Sigmoid colon (tissue), 7 donors: ENCODE data around the gene WDR93. TPM values are rescaled to one million over a fixed set of nuclear protein-coding genes. Genes with fewer than 3 reads are reported as not detected.

ENCODE experiments used
- DNase-seq: peaks from one replicate; pipeline ENCODE4 v3.0.0-alpha.2; 2019
- H3K27ac ChIP-seq, 4 donors: fragments of 200-600 bp; sonication (generic); one replicate each; pipeline ENCODE4 v1.5.1; 2016 to 2019; ENCODE audit warnings: mild to moderate bottlenecking in 1 of 4
- H3K27me3 ChIP-seq, 3 donors: fragments of 200-600 bp; sonication (generic); one replicate each; pipeline ENCODE4 v1.5.1; 2019; ENCODE audit warnings: mild to moderate bottlenecking in 1 of 3
- H3K36me3 ChIP-seq, 4 donors: fragments of 200-600 bp; sonication (generic); one replicate each; pipeline ENCODE4 v1.5.1; 2016 to 2019
- H3K4me1 ChIP-seq, 4 donors: fragments of 200-600 bp; sonication (generic); one replicate each; pipeline ENCODE4 v1.5.1; 2017 to 2019
- H3K4me3 ChIP-seq, 4 donors: fragments of 200-600 bp; sonication (generic); one replicate each; pipeline ENCODE4 v1.5.1; 2017 to 2019; ENCODE audit warnings: mild to moderate bottlenecking in 2 of 4, moderate library complexity in 1 of 4
- H3K9me3 ChIP-seq, 4 donors: fragments of 200-600 bp in 3 of 4; sonication (generic) in 3 of 4; one replicate each; pipeline versions ENCODE4 v1.5.1 to v1.6.1; 2013 to 2019
- CTCF ChIP-seq, 4 experiments: fragments of 450-650 bp in 3 of 4; fragments of 200-600 bp in 1 of 4; IDR thresholded peaks; one replicate each; pipeline ENCODE4 v1.5.1; 2016 to 2019; ENCODE audit warnings: antibody characterized with exemption in 4 of 4, mild to moderate bottlenecking in 3 of 4, moderate library complexity in 2 of 4
- EP300 ChIP-seq, 4 donors: sonication (generic); formaldehyde crosslinking; IDR thresholded peaks; one replicate each; pipeline ENCODE4 v1.6.1; 2017; ENCODE audit warnings: antibody characterized with exemption in 4 of 4
- POLR2A ChIP-seq, 2 donors: fragments of 450-650 bp; IDR thresholded peaks; one replicate each; pipeline ENCODE4 v1.6.1; 2016; ENCODE audit warnings: antibody characterized with exemption in 2 of 2, mild to moderate bottlenecking in 2 of 2, moderate library complexity in 2 of 2
- POLR2AphosphoS5 ChIP-seq, 4 donors: sonication (generic); formaldehyde crosslinking; IDR thresholded peaks; one replicate each; pipeline ENCODE4 v1.6.1; 2017; ENCODE audit warnings: antibody characterized with exemption in 4 of 4
- WGBS, 2 donors: extraction: QIAGEN DNeasy Blood & Tissue Kit; methylation state at CpG; one replicate each; pipeline ENCODE4 v1.1.7; 2013; 5-methylcytosine and 5-hydroxymethylcytosine counted together
- intact Hi-C: fragments of 100-400 bp; cut with DNase I; formaldehyde crosslinking; loops from one replicate; pipeline ENCODE4 v1.15.1; 2023
- polyA plus RNA-seq, 3 donors: library from polyadenylated mRNA; stranded (reverse); fragments of 200-250 nt; gene quantifications; one replicate each; pipeline ENCODE4 v1.2.3, GENCODE V29; 2013
- total RNA-seq, 4 donors: library from RNA; depleted of rRNA; stranded (reverse); fragments of >200 nt; gene quantifications; one replicate each; pipeline ENCODE4 v1.1.0, GENCODE V29; 2016
- donor health status: healthy with polysubstance abuse.
- donor health status: Bipolar disorder and iron deficiency.
- donor health status: healthy.

Gene WDR93
- total and polyA plus RNA-seq, 7 donors = 0.04 to 1.1 TPM; not detected in 5

GRCh38 chr15:89747708-89748682, 57.4 kb downstream of the WDR93 start:
- intact Hi-C loops = loop anchor here (10.0 kb wide), 1 partner anchor 257 kb away; the partner anchor contains the start of gene ZNF710
- Histone ChIP-seq H3K36me3 (no peaks in the 10 kb centered on the region), H3K4me1 (peaks cover 0 to 36% (median 33%) of the 10 kb centered on the region in 4 donors), H3K4me3 (no peak overlapping the region), H3K9me3 (no peaks in the 10 kb centered on the region), H3K27me3 (peaks cover 0 to 13% (median 0%) of the 10 kb centered on the region in 3 donors), H3K27ac (peak overlapping the region in 3 of 4 donors; percentile 72 to 86 (median 78))
- no peak for TF ChIP-seq CTCF (IDR thresholded peaks at IDR 0.05)
- TF ChIP-seq EP300 (IDR thresholded peaks at IDR 0.05) = peak in 1 of 4 donors; percentile 19
- TF ChIP-seq POLR2AphosphoS5 (IDR thresholded peaks at IDR 0.05) = peak; percentile 49 to 68 (median 56)
- no peak for TF ChIP-seq POLR2A (IDR thresholded peaks at IDR 0.05)
- 50 to 69% methylated on average over 28 of the region's 28 CpGs for WGBS, 2 donors
- peak; percentile 77 for DNase-seq

GRCh38 chr15:89749054-89749453, 58.4 kb downstream of the WDR93 start:
- peak in 1 of 4 donors; percentile 12 for TF ChIP-seq POLR2AphosphoS5 (IDR thresholded peaks at IDR 0.05)
- TF ChIP-seq POLR2A (IDR thresholded peaks at IDR 0.05) = no peak
- WGBS, 2 donors = 73 to 86% methylated on average over 7 of the region's 7 CpGs
- DNase-seq = peak; percentile 78
- peaks cover 0 to 13% (median 0%) of the 10 kb centered on the region in 3 donors for H3K27me3 ChIP-seq
- no peaks in the 10 kb centered on the region for H3K9me3 ChIP-seq
- H3K4me1 ChIP-seq = peaks cover 0 to 36% (median 33%) of the 10 kb centered on the region in 4 donors
- peak overlapping the region in 3 of 4 donors; percentile 72 to 86 (median 78) for H3K27ac ChIP-seq
- no peak overlapping the region for H3K4me3 ChIP-seq
- H3K36me3 ChIP-seq = no peaks in the 10 kb centered on the region
- intact Hi-C loops = loop anchor here (10.0 kb wide), 1 partner anchor 256 kb away; the partner anchor contains the start of gene ZNF710

GRCh38 chr15:89749526-89749925, 58.9 kb downstream of the WDR93 start:
- H3K36me3 ChIP-seq = no peaks in the 10 kb centered on the region
- peaks cover 0 to 13% (median 0%) of the 10 kb centered on the region in 3 donors for H3K27me3 ChIP-seq
- no peak for DNase-seq
- H3K9me3 ChIP-seq = no peaks in the 10 kb centered on the region
- H3K4me1 ChIP-seq = peaks cover 0 to 36% (median 33%) of the 10 kb centered on the region in 4 donors
- peak overlapping the region in 3 of 4 donors; percentile 72 to 86 (median 78) for H3K27ac ChIP-seq
- TF ChIP-seq POLR2A (IDR thresholded peaks at IDR 0.05) (no peak), EP300 (IDR thresholded peaks at IDR 0.05) (no peak), CTCF (IDR thresholded peaks at IDR 0.05) (no peak), POLR2AphosphoS5 (IDR thresholded peaks at IDR 0.05) (no peak)
- intact Hi-C loops = loop anchor here (10.0 kb wide), 1 partner anchor 255 kb away; the partner anchor contains the start of gene ZNF710
- 59 to 75% methylated on average over 4 of the region's 4 CpGs for WGBS, 2 donors
- H3K4me3 ChIP-seq = peak overlapping the region in 3 of 4 donors; percentile 54 to 84 (median 71)

- Histone ChIP-seq H3K4me3 (peak overlapping the region; percentile 44 to 84 (median 62)), H3K36me3 (no peaks in the 10 kb centered on the region), H3K27me3 (peaks cover 0 to 11% (median 0%) of the 10 kb centered on the region in 3 donors), H3K4me1 (peaks cover 0 to 36% (median 33%) of the 10 kb centered on the region in 4 donors), H3K27ac (peak overlapping the region; percentile 71 to 86 (median 75)), H3K9me3 (no peaks in the 10 kb centered on the region)
- 7 to 10% methylated on average over 41 of the region's 41 CpGs for WGBS, 2 donors
- intact Hi-C loops = loop anchor here (2.0 to 10.0 kb wide), 2 partner anchors 103 to 255 kb away; partner anchors contain the start of gene ZNF710
- TF ChIP-seq CTCF (IDR thresholded peaks at IDR 0.05) = no peak
- TF ChIP-seq EP300 (IDR thresholded peaks at IDR 0.05) = no peak
- no peak for TF ChIP-seq POLR2A (IDR thresholded peaks at IDR 0.05)
- TF ChIP-seq POLR2AphosphoS5 (IDR thresholded peaks at IDR 0.05) = no peak
- no peak for DNase-seq
These were observed 59.4 kb downstream of the WDR93 start for GRCh38 chr15:89749951-89750559.
